ENCODE results near the gene CADM2. TPM values are rescaled to one million over a fixed set of nuclear protein-coding genes. Genes with fewer than 3 reads are reported as not detected.

CADM2 gene
- total RNA-seq, 6 donors from 2014 or later = under 0.01 to 4.6 (median 1.2) TPM

- no peak for DNase-seq
- Histone ChIP-seq H3K4me1 (no peaks in the 10 kb centered on the region), H3K36me3 (no peaks in the 10 kb centered on the region), H3K27me3 (no peaks in the 10 kb centered on the region), H3K4me3 (no peak overlapping the region), H3K9me3 (no peaks in the 10 kb centered on the region), H3K27ac (no peak overlapping the region)
- TF ChIP-seq CTCF (IDR thresholded peaks at IDR 0.05) (no peak), POLR2A (IDR thresholded peaks at IDR 0.05) (no peak)
- no peak for ATAC-seq (ENCODE audit: low FRiP score in 2 of 2)
- WGBS, 2 donors = 76 to 88% methylated on average over 1 of the region's 1 CpG
These were observed 633.5 kb downstream of the CADM2 start for GRCh38 chr3:85592256-85592655.

- H3K27ac ChIP-seq = no peak overlapping the region
- TF ChIP-seq CTCF (IDR thresholded peaks at IDR 0.05) = no peak
- TF ChIP-seq EP300 (IDR thresholded peaks at IDR 0.05) = no peak
- TF ChIP-seq POLR2A (IDR thresholded peaks at IDR 0.05) = no peak
- TF ChIP-seq POLR2AphosphoS5 (IDR thresholded peaks at IDR 0.05) = no peak
- ATAC-seq (ENCODE audit: low FRiP score in 2 of 2) (no peak), DNase-seq (no peak)
- no peaks in the 10 kb centered on the region for H3K4me1 ChIP-seq
- H3K27me3 ChIP-seq = no peaks in the 10 kb centered on the region
- WGBS, 2 donors = 39 to 54% methylated on average over 1 of the region's 1 CpG
- no peak overlapping the region for H3K4me3 ChIP-seq
- no peaks in the 10 kb centered on the region for H3K36me3 ChIP-seq
- H3K9me3 ChIP-seq = no peaks in the 10 kb centered on the region
These were observed 635.9 kb downstream of the CADM2 start for GRCh38 chr3:85594676-85595075.

GRCh38 chr3:85603378-85603777 is 644.6 kb downstream of the CADM2 start:
- H3K27ac ChIP-seq = no peak overlapping the region
- no peak overlapping the region for H3K4me3 ChIP-seq
- WGBS, 2 donors = 75 to 81% methylated on average over 1 of the region's 1 CpG
- H3K36me3 ChIP-seq = no peaks in the 10 kb centered on the region
- H3K27me3 ChIP-seq = no peaks in the 10 kb centered on the region
- DNase-seq = no peak
- TF ChIP-seq CTCF (IDR thresholded peaks at IDR 0.05) (no peak), POLR2AphosphoS5 (IDR thresholded peaks at IDR 0.05) (no peak), POLR2A (IDR thresholded peaks at IDR 0.05) (no peak), EP300 (IDR thresholded peaks at IDR 0.05) (no peak)
- no peaks in the 10 kb centered on the region for H3K4me1 ChIP-seq
- no peaks in the 10 kb centered on the region for H3K9me3 ChIP-seq
- ATAC-seq (ENCODE audit: low FRiP score in 2 of 2) = no peak

GRCh38 chr3:85604641-85605040 is 645.9 kb downstream of the CADM2 start:
- Histone ChIP-seq H3K27me3 (no peaks in the 10 kb centered on the region), H3K27ac (no peak overlapping the region), H3K4me3 (no peak overlapping the region), H3K36me3 (no peaks in the 10 kb centered on the region), H3K9me3 (no peaks in the 10 kb centered on the region), H3K4me1 (no peaks in the 10 kb centered on the region)
- ATAC-seq (ENCODE audit: low FRiP score in 2 of 2) (no peak), DNase-seq (no peak)
- TF ChIP-seq CTCF (IDR thresholded peaks at IDR 0.05) (no peak), POLR2AphosphoS5 (IDR thresholded peaks at IDR 0.05) (no peak), POLR2A (IDR thresholded peaks at IDR 0.05) (no peak), EP300 (IDR thresholded peaks at IDR 0.05) (no peak)
- 80 to 81% methylated on average over 3 of the region's 3 CpGs for WGBS, 2 donors

- no peak for ATAC-seq (ENCODE audit: low FRiP score in 2 of 2)
- 64 to 76% methylated on average over 2 of the region's 2 CpGs for WGBS, 2 donors
- no peaks in the 10 kb centered on the region for H3K27me3 ChIP-seq
- H3K27ac ChIP-seq = no peak overlapping the region
- DNase-seq = no peak
- no peaks in the 10 kb centered on the region for H3K36me3 ChIP-seq
- H3K4me3 ChIP-seq = no peak overlapping the region
- TF ChIP-seq EP300 (IDR thresholded peaks at IDR 0.05) (no peak), POLR2AphosphoS5 (IDR thresholded peaks at IDR 0.05) (no peak), POLR2A (IDR thresholded peaks at IDR 0.05) (no peak), CTCF (IDR thresholded peaks at IDR 0.05) (no peak)
- no peaks in the 10 kb centered on the region for H3K9me3 ChIP-seq
- no peaks in the 10 kb centered on the region for H3K4me1 ChIP-seq
These were observed 646.3 kb downstream of the CADM2 start for GRCh38 chr3:85605066-85605465.

Measured in upper lobe of left lung (tissue), 6 donors.